Measurements from ENCODE around the gene GPC4. TPM values are rescaled to one million over a fixed set of nuclear protein-coding genes. Genes with fewer than 3 reads are reported as not detected.

Gene GPC4
- total RNA-seq, 2 donors from 2014 or later = not detected

GRCh38 chrX:133373386-133374079 is 41.8 kb downstream of the GPC4 start:
- ATAC-seq = no peak
- Mint-ChIP-seq H3K4me3 (no peak overlapping the region), H3K27ac (no peak overlapping the region), H3K36me3 (ENCODE audit: low read depth) (no peaks in the 10 kb centered on the region), H3K27me3 (peaks cover 5% of the 10 kb centered on the region), H3K4me1 (no peaks in the 10 kb centered on the region)
- no peak for DNase-seq
- no peaks in the 10 kb centered on the region for H3K9me3 ChIP-seq (ENCODE audit: control insufficient read depth, low read length, poor library complexity, severe bottlenecking)

GRCh38 chrX:133370696-133371275 is 44.5 kb downstream of the GPC4 start:
- no peak overlapping the region for H3K4me3 Mint-ChIP-seq
- ATAC-seq (no peak), DNase-seq (no peak)
- H3K27ac Mint-ChIP-seq = no peak overlapping the region
- H3K27me3 Mint-ChIP-seq = peaks cover 5% of the 10 kb centered on the region
- no peaks in the 10 kb centered on the region for H3K36me3 Mint-ChIP-seq (ENCODE audit: low read depth)
- H3K4me1 Mint-ChIP-seq = no peaks in the 10 kb centered on the region
- H3K9me3 ChIP-seq (ENCODE audit: control insufficient read depth, low read length, poor library complexity, severe bottlenecking) = no peaks in the 10 kb centered on the region

- H3K9me3 ChIP-seq (ENCODE audit: control insufficient read depth, low read length, poor library complexity, severe bottlenecking) = no peaks in the 10 kb centered on the region
- Mint-ChIP-seq H3K36me3 (ENCODE audit: low read depth) (no peaks in the 10 kb centered on the region), H3K4me3 (no peak overlapping the region), H3K4me1 (no peaks in the 10 kb centered on the region), H3K27ac (no peak overlapping the region), H3K27me3 (peaks cover 3% of the 10 kb centered on the region)
- DNase-seq (no peak), ATAC-seq (no peak)
These were observed 46.2 kb downstream of the GPC4 start for GRCh38 chrX:133369065-133369464.

- no peak for ATAC-seq
- no peaks in the 10 kb centered on the region for H3K27me3 Mint-ChIP-seq
- no peak for DNase-seq
- H3K27ac Mint-ChIP-seq = no peak overlapping the region
- H3K9me3 ChIP-seq (ENCODE audit: control insufficient read depth, low read length, poor library complexity, severe bottlenecking) = no peaks in the 10 kb centered on the region
- H3K4me1 Mint-ChIP-seq = no peaks in the 10 kb centered on the region
- H3K36me3 Mint-ChIP-seq (ENCODE audit: low read depth) = no peaks in the 10 kb centered on the region
- no peak overlapping the region for H3K4me3 Mint-ChIP-seq
These were observed 48.6 kb downstream of the GPC4 start for GRCh38 chrX:133366735-133367134.

- DNase-seq = no peak
- H3K36me3 Mint-ChIP-seq (ENCODE audit: low read depth) = no peaks in the 10 kb centered on the region
- H3K4me3 Mint-ChIP-seq = no peak overlapping the region
- H3K4me1 Mint-ChIP-seq = no peaks in the 10 kb centered on the region
- no peak overlapping the region for H3K27ac Mint-ChIP-seq
- no peaks in the 10 kb centered on the region for H3K9me3 ChIP-seq (ENCODE audit: control insufficient read depth, low read length, poor library complexity, severe bottlenecking)
- ATAC-seq = no peak
- no peaks in the 10 kb centered on the region for H3K27me3 Mint-ChIP-seq
These were observed 49.2 kb downstream of the GPC4 start for GRCh38 chrX:133365871-133366611.

GRCh38 chrX:133364865-133365264 is 50.4 kb downstream of the GPC4 start:
- Mint-ChIP-seq H3K4me3 (no peak overlapping the region), H3K36me3 (ENCODE audit: low read depth) (no peaks in the 10 kb centered on the region)
- no peak for ATAC-seq

GRCh38 chrX:133364196-133364595 is 51.1 kb downstream of the GPC4 start:
- Mint-ChIP-seq H3K27me3 (no peaks in the 10 kb centered on the region), H3K36me3 (ENCODE audit: low read depth) (no peaks in the 10 kb centered on the region), H3K4me3 (no peak overlapping the region), H3K4me1 (no peaks in the 10 kb centered on the region), H3K27ac (no peak overlapping the region)
- no peak for ATAC-seq
- no peak for DNase-seq
- no peaks in the 10 kb centered on the region for H3K9me3 ChIP-seq (ENCODE audit: control insufficient read depth, low read length, poor library complexity, severe bottlenecking)

More at GRCh38 chrX:133364865-133365264, 50.4 kb downstream of the GPC4 start:
- DNase-seq = no peak
- H3K27ac Mint-ChIP-seq = no peak overlapping the region
- no peaks in the 10 kb centered on the region for H3K27me3 Mint-ChIP-seq
- H3K4me1 Mint-ChIP-seq = no peaks in the 10 kb centered on the region
- H3K9me3 ChIP-seq (ENCODE audit: control insufficient read depth, low read length, poor library complexity, severe bottlenecking) = no peaks in the 10 kb centered on the region

GRCh38 chrX:133362538-133362937 is 52.8 kb downstream of the GPC4 start:
- Mint-ChIP-seq H3K27ac (no peak overlapping the region), H3K36me3 (ENCODE audit: low read depth) (no peaks in the 10 kb centered on the region), H3K27me3 (peaks cover 6% of the 10 kb centered on the region), H3K4me3 (no peak overlapping the region), H3K4me1 (no peaks in the 10 kb centered on the region)
- no peak for DNase-seq
- ATAC-seq = no peak
- H3K9me3 ChIP-seq (ENCODE audit: control insufficient read depth, low read length, poor library complexity, severe bottlenecking) = no peaks in the 10 kb centered on the region

- Mint-ChIP-seq H3K4me1 (no peaks in the 10 kb centered on the region), H3K27ac (no peak overlapping the region)
These were observed 55.8 kb downstream of the GPC4 start for GRCh38 chrX:133359466-133359865.

GRCh38 chrX:133353233-133353632 is 62.1 kb downstream of the GPC4 start:
- Mint-ChIP-seq H3K27me3 (no peaks in the 10 kb centered on the region), H3K27ac (no peak overlapping the region), H3K4me3 (no peak overlapping the region), H3K36me3 (ENCODE audit: low read depth) (no peaks in the 10 kb centered on the region), H3K4me1 (no peaks in the 10 kb centered on the region)
- no peaks in the 10 kb centered on the region for H3K9me3 ChIP-seq (ENCODE audit: control insufficient read depth, low read length, poor library complexity, severe bottlenecking)
- DNase-seq = no peak
- ATAC-seq = no peak

More at GRCh38 chrX:133359466-133359865, 55.8 kb downstream of the GPC4 start:
- Mint-ChIP-seq H3K4me3 (no peak overlapping the region), H3K36me3 (ENCODE audit: low read depth) (no peaks in the 10 kb centered on the region), H3K27me3 (peaks cover 6% of the 10 kb centered on the region)
- DNase-seq (no peak), ATAC-seq (no peak)
- no peaks in the 10 kb centered on the region for H3K9me3 ChIP-seq (ENCODE audit: control insufficient read depth, low read length, poor library complexity, severe bottlenecking)

- no peak for DNase-seq
- H3K27ac Mint-ChIP-seq = no peak overlapping the region
- H3K27me3 Mint-ChIP-seq = no peaks in the 10 kb centered on the region
- no peak for ATAC-seq
- no peaks in the 10 kb centered on the region for H3K36me3 Mint-ChIP-seq (ENCODE audit: low read depth)
- H3K4me1 Mint-ChIP-seq = no peaks in the 10 kb centered on the region
- H3K9me3 ChIP-seq (ENCODE audit: control insufficient read depth, low read length, poor library complexity, severe bottlenecking) = no peaks in the 10 kb centered on the region
- H3K4me3 Mint-ChIP-seq = no peak overlapping the region
These were observed 64.5 kb downstream of the GPC4 start for GRCh38 chrX:133350751-133351150.

GRCh38 chrX:133346026-133346425 is 69.3 kb downstream of the GPC4 start:
- H3K9me3 ChIP-seq (ENCODE audit: control insufficient read depth, low read length, poor library complexity, severe bottlenecking) = no peaks in the 10 kb centered on the region
- H3K4me3 Mint-ChIP-seq = no peak overlapping the region
- no peaks in the 10 kb centered on the region for H3K4me1 Mint-ChIP-seq
- H3K27me3 Mint-ChIP-seq = no peaks in the 10 kb centered on the region
- no peaks in the 10 kb centered on the region for H3K36me3 Mint-ChIP-seq (ENCODE audit: low read depth)
- no peak for ATAC-seq
- DNase-seq = no peak
- H3K27ac Mint-ChIP-seq = no peak overlapping the region

GRCh38 chrX:133339566-133339965 is 75.7 kb downstream of the GPC4 start:
- DNase-seq = no peak
- Mint-ChIP-seq H3K4me1 (no peaks in the 10 kb centered on the region), H3K27ac (no peak overlapping the region), H3K36me3 (ENCODE audit: low read depth) (no peaks in the 10 kb centered on the region), H3K27me3 (no peaks in the 10 kb centered on the region), H3K4me3 (no peak overlapping the region)
- ATAC-seq = no peak
- H3K9me3 ChIP-seq (ENCODE audit: control insufficient read depth, low read length, poor library complexity, severe bottlenecking) = no peaks in the 10 kb centered on the region

Measured in T-helper 17 cell (primary cell).